ENCODE results near the gene RELN. TPM values are rescaled to one million over a fixed set of nuclear protein-coding genes. Genes with fewer than 3 reads are reported as not detected.

RELN gene
- total RNA-seq (ENCODE audit: low replicate concordance), result 0.08 and 1.5 TPM in 2 replicates

GRCh38 chr7:103989200-103989784 lies at the start of gene RELN:
RELN (minus strand) TSS chr7:103989658; CDS start chr7:103989356, 302 bp downstream.

GRCh38 chr7:103446049-103446520 lies 543.4 kb downstream of the RELN start, which contains the start of gene SLC26A5:
SLC26A5 (minus strand) TSS chr7:103446207; CDS start chr7:103421514, 24,693 bp downstream.

Other genes with a start within 250 kb of the RELN start
- gene ORC5, start 218.4 kb upstream of the RELN start, total RNA-seq (ENCODE audit: low replicate concordance), result 9.2 and 12.0 TPM in 2 replicates

Measured in smooth muscle cell of the coronary artery (primary cell).